D721Med (cell line): ENCODE results near the gene ZNF74.

ENCODE experiments used
- DNase-seq: peaks from one replicate; pipeline ENCODE4 v3.0.0; 2011; ENCODE audit warnings: low spot score; ENCODE audit not compliant: insufficient read length
- FAIRE-seq: peaks from 2 replicates; lab custom pipeline; 2011; peaks lifted over from hg19 to GRCh38; lab: Jason Lieb, UNC
- TF ChIP-seq, protein P1 (sequence below): IDR thresholded peaks from 2 replicates; pipeline ENCODE4 v1.5.1; 2012; ENCODE audit warnings: mild to moderate bottlenecking, control low read depth; ENCODE audit not compliant: insufficient read depth; ENCODE audit errors: missing control alignments

ZNF74 gene

GRCh38 chr22:20392983-20393704, 807 bp upstream of the ZNF74 start:
- FAIRE-seq, result no peak
- no peak for DNase-seq
- TF ChIP-seq, protein P1, sequence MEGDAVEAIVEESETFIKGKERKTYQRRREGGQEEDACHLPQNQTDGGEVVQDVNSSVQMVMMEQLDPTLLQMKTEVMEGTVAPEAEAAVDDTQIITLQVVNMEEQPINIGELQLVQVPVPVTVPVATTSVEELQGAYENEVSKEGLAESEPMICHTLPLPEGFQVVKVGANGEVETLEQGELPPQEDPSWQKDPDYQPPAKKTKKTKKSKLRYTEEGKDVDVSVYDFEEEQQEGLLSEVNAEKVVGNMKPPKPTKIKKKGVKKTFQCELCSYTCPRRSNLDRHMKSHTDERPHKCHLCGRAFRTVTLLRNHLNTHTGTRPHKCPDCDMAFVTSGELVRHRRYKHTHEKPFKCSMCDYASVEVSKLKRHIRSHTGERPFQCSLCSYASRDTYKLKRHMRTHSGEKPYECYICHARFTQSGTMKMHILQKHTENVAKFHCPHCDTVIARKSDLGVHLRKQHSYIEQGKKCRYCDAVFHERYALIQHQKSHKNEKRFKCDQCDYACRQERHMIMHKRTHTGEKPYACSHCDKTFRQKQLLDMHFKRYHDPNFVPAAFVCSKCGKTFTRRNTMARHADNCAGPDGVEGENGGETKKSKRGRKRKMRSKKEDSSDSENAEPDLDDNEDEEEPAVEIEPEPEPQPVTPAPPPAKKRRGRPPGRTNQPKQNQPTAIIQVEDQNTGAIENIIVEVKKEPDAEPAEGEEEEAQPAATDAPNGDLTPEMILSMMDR, result no peak

GRCh38 chr22:20395181-20395906, 1.4 kb downstream of the ZNF74 start:
- TF ChIP-seq, protein P1, result no peak
- FAIRE-seq, result no peak
- DNase-seq, result no peak

DNA sequence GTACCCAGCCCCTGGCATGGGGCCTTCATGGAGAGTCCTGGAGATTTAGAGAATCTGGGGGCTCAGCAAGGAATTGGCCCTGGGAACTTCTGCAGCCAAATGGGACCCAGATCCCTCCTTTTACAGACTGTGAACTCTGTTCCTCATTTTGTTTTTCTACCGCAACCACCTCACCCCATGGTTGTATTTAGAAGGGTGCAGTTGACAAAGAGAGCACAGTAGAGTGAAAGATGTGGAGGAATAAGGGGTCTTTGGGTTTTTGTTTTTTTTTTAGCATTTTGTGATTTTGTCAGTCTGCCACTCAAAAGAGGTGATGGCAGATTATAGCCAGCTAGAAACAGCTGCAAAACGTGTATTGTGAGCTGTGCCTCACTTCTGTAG, 1.9 kb downstream of the ZNF74 start:
- DNase-seq (no peak), FAIRE-seq (no peak)
- TF ChIP-seq, protein P1, result no peak

DNA sequence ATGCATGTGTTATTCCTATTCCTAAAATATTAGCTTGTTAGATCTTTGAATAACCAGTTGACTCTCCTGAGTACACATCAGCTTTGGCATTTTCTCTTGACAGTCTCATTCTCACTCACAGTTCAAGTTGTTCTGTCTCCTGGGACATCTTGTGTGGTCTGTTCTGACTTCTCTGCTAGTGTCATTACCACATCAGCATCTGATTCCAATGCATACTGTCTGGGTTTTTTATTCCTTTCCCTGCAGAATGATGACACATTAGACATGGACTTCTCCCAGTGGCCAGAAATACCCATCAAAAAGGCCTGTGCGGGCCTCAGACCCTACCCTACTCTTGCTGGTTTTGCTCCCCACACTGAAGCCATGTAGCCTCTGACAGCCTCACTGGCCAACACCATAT, 2.7 kb downstream of the ZNF74 start:
- FAIRE-seq (no peak), DNase-seq (no peak)
- TF ChIP-seq, protein P1, result no peak

DNA sequence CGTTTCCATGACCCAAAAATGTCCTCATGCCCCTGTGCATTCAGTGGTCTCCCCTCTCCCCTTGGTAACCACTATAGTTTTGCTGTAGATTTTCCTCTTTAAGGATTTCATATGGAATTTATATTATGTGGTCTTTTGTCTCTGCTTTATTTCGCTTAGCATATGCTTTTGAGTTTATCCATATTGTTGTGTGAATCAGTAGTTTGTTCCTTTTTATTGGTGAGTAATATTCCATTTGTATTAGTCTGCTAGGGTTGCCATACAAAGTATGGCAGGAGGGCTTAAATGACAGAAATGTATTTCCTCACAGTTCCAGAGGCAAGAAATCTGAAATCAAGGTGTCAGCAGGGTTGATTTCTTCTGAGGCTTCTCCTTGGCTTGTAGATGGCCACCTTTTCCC, 3.5 kb downstream of the ZNF74 start:
- FAIRE-seq, result no peak
- no peak for DNase-seq

GRCh38 chr22:20398420-20398819, 4.5 kb downstream of the ZNF74 start:
- no peak for FAIRE-seq
- no peak for DNase-seq
- TF ChIP-seq, protein P1, result no peak

More for the DNA sequence above, 3.5 kb downstream of the ZNF74 start:
- TF ChIP-seq, protein P1, result no peak
